GM21381 (cell line): ENCODE data around the gene ARHGAP15.

ENCODE experiments used
- ATAC-seq: cut with Tn5 transposase; IDR thresholded peaks from one replicate; pipeline ENCODE4 v1.9.1; 2021; ENCODE audit warnings: mild to moderate bottlenecking, moderate library complexity; ENCODE audit not compliant: unreplicated experiment

Gene ARHGAP15

DNA sequence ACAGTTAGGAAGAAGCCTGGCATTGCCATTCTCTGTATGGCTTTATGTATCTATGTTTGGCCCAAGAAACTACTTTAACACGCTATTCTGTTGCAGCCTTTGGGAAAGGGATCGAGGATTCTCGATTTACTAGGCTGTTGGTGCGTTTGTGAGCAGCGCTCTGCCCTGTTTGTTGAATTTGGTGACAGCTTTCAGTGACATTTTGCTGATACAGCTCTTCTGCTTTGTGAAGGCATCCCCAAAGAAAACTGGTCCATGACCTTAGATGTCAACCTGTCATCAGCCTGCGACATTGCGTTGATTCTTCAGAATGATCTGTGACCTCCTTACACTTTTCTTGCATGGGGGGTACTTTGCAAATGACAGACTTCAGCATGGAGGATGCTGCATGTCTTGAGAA, 431.5 kb downstream of the ARHGAP15 start:
- no peak for ATAC-seq

DNA sequence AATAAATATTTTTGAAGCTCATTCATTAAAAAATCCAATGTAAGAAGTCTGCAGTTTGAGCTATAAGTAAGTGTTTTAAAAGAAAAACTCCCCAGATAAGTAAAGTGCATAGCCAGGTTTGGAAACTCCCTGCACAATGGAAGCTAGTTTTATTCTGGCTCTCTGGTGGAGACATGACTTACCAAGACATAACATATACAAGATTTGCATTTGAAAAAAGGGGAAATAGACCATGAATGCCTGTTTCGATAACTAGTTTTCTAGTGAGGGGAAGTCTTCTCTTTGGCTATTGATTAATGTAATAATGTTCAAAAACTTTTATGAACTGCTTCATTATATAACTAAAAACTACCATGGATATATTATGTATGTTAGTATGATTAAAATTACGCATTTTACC, 435.2 kb downstream of the ARHGAP15 start:
- ATAC-seq = peak; percentile 96

DNA sequence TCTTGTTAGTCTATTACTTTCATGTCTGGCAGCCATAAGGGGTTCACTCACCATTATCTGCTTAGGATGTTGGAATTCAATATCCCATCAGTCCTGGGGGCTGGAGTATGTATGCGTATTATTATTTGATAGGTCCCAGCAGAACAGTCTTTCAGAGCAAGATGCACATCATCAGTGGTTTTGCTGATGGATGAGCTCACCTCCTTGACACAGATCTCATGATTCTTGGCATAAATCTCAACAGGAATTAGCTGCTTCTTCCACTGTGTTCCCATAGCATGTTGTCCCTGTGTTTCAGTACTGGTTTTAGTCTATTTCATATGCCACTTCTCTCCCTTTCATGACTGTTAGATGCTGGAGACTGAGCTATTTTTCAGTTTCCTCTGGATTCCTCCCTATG, 442.5 kb downstream of the ARHGAP15 start:
- no peak for ATAC-seq

DNA sequence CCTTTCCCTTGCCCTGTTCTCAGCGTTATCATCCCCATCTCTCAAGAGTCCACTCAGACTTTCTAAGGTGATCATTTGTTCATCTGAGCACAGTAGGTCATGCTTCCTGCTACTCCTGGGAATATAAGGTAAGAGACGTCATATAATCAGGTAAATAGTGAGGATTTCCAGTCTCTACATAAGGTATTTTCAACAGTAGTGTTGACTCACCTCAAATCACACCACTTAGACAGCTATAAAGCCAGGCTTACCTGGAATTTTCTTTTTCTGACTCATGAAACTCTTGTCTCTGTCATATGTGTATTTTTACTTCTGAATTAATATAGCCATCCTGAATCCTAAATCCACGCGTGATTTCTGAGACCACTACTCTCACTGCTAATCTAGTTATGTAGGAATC, 443.2 kb downstream of the ARHGAP15 start:
- ATAC-seq = no peak

DNA sequence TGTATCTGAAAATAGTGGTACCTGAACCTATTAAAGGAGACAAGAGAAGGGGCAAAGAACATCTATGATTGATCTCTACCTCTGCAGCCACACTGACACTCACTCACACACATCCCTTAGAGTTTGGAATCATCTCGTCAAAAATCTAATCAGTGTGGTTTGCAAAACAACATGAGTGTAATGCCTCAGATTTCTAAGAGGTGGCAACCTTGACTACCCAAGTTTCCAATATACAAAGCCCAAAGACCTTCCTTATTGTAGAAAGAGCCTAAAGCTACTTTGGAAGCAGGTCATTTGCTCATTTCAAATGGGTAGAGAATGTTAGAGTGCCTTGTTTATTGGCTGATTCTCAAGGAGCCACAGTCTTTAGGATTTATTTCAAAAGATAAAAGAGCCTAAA, 444.9 kb downstream of the ARHGAP15 start:
- no peak for ATAC-seq

GRCh38 chr2:143575340-143575739, 446.1 kb downstream of the ARHGAP15 start:
- no peak for ATAC-seq

GRCh38 chr2:143577489-143577888, 448.3 kb downstream of the ARHGAP15 start:
- ATAC-seq = no peak

GRCh38 chr2:143579456-143579855, 450.2 kb downstream of the ARHGAP15 start:
- no peak for ATAC-seq

DNA sequence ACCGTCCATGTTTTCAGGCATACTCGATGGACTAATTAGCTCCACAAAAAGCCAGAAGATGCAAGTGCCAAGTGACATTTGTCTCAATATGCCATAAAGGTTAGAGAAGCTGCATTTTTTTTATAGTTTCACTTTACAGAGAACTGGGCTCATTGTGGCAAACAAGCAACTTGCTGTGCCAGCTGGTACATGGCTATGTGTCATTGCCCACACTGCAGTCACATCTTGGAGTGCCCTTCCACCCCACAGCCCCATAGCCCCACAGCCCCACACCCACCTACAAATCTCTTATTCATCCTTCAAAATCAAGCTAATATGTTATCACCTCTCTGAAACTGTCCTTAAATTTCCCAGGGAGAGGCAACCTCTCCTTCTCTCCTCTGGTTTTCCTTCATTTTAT, 451.9 kb downstream of the ARHGAP15 start:
- ATAC-seq = no peak

GRCh38 chr2:143582046-143582747, 453.0 kb downstream of the ARHGAP15 start:
- no peak for ATAC-seq

DNA sequence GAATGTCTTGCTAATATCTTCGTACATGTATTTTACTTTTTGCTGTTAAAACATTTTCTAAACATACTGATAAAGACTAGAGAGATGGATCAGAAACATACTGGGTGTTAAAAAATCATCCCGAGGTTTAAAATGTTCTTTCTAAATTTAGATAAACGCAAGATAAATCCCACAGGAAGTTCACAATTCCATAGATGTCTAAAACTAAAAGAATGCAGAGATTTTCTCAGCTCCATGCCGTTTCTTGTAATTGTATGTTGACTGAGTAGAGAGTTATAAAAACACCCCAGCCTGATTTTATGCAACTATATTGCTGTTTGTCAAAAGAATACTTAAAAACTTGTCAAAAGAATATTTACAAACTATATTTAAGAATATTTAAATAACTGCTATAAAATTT, 455.7 kb downstream of the ARHGAP15 start:
- ATAC-seq = no peak

GRCh38 chr2:143586119-143586518, 456.9 kb downstream of the ARHGAP15 start:
- ATAC-seq = no peak

GRCh38 chr2:143588746-143589145, 459.5 kb downstream of the ARHGAP15 start:
- no peak for ATAC-seq

- ATAC-seq = no peak
Measured at GRCh38 chr2:143594161-143594560, 464.9 kb downstream of the ARHGAP15 start.

DNA sequence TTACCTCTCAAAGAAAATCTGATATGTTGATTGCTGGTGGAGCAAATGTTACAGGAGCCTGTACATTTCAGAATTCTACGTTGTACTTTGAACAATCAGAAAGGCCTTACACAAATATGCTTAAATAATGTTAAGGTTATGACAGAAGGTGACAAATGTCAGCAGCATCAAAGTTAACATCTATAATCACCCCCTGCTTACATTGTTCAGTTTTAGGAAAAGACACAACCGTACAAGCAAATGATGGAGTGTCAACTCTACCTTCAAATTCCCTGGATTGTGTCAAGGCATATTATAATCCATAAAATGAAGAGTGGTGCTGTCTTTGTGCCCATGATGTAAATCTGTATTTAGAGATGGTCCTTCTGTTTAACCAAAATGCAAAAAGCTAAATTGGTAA, 465.5 kb downstream of the ARHGAP15 start:
- no peak for ATAC-seq

DNA sequence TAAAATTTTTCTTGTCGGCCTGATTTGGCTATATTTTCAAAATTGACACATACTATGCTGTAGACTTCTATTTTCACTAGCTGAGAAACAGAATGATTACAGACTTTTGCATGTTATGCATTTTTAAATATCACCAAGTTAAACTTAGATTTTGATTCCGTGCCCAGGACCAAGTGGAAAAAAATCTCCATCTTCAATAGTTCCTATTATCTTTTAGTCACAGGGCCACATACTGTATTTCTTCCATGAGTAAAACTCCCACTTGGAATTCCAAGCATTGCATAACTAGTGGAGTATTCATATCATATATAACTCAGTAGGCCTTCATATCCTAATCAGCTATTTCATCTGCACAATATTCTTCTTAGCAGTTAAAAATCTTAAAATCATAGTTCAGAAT, 470.9 kb downstream of the ARHGAP15 start:
- ATAC-seq = no peak

DNA sequence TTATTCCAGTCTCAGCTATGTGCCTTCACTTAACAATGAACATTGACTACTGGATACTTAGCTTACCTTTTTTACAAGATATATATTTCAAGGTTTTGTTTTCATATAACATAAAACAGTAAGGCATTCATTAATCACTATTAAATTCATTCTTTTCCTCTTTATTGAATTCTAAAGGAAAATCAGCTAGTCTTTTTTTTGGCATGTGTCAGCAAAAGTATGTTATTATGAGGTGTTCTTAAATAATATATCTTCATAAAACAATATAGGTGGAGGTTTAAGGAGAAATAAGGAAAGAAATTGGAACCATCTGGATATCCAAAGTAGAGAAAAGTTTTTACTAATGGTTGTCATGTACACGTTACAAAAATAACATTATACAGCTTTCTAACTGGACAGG, 472.6 kb downstream of the ARHGAP15 start:
- ATAC-seq = no peak

DNA sequence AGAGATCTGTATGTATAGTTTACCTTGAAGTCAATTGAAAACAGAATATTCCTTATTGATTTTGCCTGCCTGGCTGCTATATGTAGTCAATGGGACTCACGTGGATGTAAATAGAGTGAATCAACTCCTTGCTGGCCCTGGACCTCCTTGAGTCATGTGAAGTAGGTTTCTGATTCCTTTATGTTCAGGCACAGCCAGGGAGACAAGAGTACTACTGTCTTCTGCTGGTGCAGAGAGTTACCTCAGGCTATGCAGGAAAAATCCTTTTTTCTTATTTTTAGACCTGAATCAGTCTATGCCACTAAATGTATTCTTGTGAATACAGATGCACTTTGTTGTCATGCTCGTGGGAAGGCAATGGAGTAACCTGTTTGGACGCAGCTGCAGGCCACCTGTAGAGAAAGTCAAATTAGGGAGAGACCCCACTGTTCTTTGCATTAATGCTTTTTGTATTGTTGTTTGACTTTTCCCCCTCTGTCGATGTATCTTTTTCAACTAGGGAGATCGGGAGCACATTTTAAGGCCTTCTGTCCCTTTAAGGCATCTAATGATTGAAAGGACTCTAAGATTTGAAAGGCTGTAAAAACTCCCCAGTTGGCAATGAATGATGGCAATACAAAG, 473.9 kb downstream of the ARHGAP15 start:
- ATAC-seq = no peak

GRCh38 chr2:143603846-143604565, 474.8 kb downstream of the ARHGAP15 start:
- ATAC-seq = no peak

DNA sequence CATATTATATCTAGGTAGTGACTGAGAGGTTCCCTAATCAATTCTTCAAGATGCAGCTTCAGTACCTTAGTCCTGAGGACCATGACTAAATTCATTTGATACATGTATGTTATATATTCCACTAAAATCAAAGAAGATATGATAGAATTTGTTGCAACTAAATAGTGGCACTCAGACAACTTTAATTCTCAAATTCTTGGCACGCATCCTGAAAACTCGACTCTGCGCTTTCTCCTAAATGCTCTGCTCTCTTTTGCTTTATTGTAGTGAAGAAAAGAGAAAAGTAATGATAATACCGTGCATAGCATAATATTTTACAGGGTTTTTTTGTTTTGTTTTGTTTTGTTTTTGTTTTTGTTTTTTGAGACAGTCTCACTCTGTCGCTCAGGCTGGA, 475.3 kb downstream of the ARHGAP15 start:
- ATAC-seq = no peak

DNA sequence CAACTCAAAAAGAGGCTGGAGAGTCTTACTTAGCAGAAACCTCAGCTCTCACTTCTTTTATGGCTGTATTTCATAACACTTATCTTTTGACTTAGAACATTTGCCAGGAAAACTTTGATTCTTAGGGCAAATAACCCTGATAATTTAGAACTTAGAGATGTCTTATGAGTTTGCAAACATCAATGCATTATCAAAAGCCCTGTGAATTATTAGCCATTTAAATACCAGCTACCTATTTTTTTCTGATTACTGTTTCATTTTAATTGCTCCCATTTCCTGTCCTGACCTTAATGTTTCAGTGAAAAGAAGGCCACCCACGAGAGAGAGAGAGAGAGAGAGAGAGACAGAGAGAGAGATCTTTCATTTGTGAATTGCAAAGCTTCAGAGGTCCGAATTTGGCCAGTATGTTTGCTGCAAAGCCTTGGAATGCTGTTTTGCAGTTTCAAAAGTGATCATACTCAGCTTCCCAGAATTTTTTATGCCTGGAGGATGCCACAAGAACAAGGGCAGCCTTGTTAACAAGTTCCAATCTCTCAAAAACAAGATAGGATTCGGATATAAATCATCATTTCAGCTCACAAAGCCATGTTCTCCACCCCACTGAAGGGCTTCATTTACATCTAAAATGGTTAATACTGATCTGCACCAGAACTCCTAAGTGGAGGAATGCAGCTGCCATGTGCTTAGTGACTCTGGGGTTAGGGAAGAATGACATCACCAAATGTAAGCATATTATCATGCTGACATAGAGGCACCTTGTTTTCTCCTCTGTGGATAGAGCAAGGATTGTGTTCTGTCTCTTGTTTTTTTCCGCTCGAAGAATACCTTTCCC, 478.2 kb downstream of the ARHGAP15 start:
- no peak for ATAC-seq
